Left lung (tissue), 10 donors: ENCODE data around the gene SMARCA2. TPM values are rescaled to one million over a fixed set of nuclear protein-coding genes. Genes with fewer than 3 reads are reported as not detected.

Source experiments
- ATAC-seq: fragments of 200-7000 bp; cut with Tn5 transposase; one replicate; pipeline ENCODE4 v1.9.1; 2020; ENCODE audit warnings: moderate library complexity
- DNase-seq, 4 donors: peaks; one replicate each; pipeline ENCODE4 v3.0.0-alpha.2; 2013 to 2020
- H3K27ac ChIP-seq, 2 donors: fragments of 200-600 bp; sonication (generic) in 1 of 2; one replicate each; pipeline versions ENCODE4 v1.5.0 to v1.8.0; 2020 to 2021
- H3K27me3 ChIP-seq, 2 donors: fragments of 200-600 bp; sonication (generic) in 1 of 2; one replicate each; pipeline versions ENCODE4 v1.5.0 to v1.8.0; 2020 to 2021
- H3K36me3 ChIP-seq, 2 donors: fragments of 200-600 bp; sonication (generic) in 1 of 2; one replicate each; pipeline versions ENCODE4 v1.5.0 to v1.8.0; 2020 to 2021
- H3K4me1 ChIP-seq, 2 donors: fragments of 200-600 bp; one replicate each; pipeline ENCODE4 v1.8.0; 2021
- H3K4me3 ChIP-seq, 2 donors: fragments of 200-600 bp; sonication (generic) in 1 of 2; one replicate each; pipeline versions ENCODE4 v1.5.0 to v1.8.0; 2020 to 2021; ENCODE audit warnings: mild to moderate bottlenecking in 1 of 2
- H3K9me3 ChIP-seq, 2 donors: fragments of 200-600 bp; sonication (generic) in 1 of 2; one replicate each; pipeline versions ENCODE4 v1.5.0 to v1.8.0; 2020 to 2021
- CTCF ChIP-seq, 2 donors: fragments of 200-600 bp; sonication (generic) in 1 of 2; IDR thresholded peaks; one replicate each; pipeline versions ENCODE4 v1.5.0 to v1.8.0; 2021; ENCODE audit warnings: antibody characterized with exemption in 2 of 2
- intact Hi-C, 2 donors: fragments of 100-400 bp; cut with DNase I; formaldehyde crosslinking; loops; one replicate each; pipeline versions ENCODE4 v1.11.2 to v1.14.2; 2022
- polyA plus RNA-seq, 6 donors: library from polyadenylated mRNA; unstranded; fragments of 120-200 nt; gene quantifications; one replicate each; pipeline ENCODE4 v1.2.1, GENCODE V29; 2013; ENCODE audit not compliant: insufficient read length in 6 of 6
- total RNA-seq, 2 donors: library from RNA; stranded (reverse); fragmentation: NEBNext Ultra II Directional; extraction: Animal tissue kit (Norgen Biotek cat#: 25700); gene quantifications; one replicate each; pipeline ENCODE4 v1.2.1, GENCODE V29; 2021
- donor health status: DM: no; HTN: yes; CAD: no.
- donor health status: DM: no; HTN: no; CAD: no.

The SMARCA2 gene
- total and polyA plus RNA-seq, 8 donors = 110 to 207 (median 152) TPM

DNA sequence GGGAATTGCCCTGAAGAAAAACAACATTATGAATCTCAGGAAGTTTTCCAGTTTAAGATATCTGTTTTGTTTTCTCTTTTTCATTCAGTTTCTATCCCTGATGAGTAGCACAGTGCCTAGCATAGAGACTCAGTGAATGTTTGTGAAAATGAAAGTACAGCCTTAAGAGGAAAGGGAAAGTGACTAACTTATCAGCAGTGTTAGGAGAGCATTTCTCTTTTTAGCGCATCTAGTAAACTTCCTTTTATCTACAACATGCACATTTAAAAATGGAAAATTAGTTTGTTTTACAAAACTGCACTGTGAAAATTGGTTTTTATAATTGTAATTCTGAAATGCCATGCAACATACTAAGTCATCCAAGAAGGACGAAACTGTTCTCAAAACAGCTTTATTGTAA lies 110.8 kb downstream of the SMARCA2 start:
- TF ChIP-seq CTCF (IDR thresholded peaks at IDR 0.05) = no peak
- H3K4me1 ChIP-seq = peaks cover 20 to 36% of the 10 kb centered on the region in 2 donors
- intact Hi-C loops = no loop called here
- no peak overlapping the region for H3K4me3 ChIP-seq
- H3K27me3 ChIP-seq = no peaks in the 10 kb centered on the region
- ATAC-seq (peak; percentile 79), DNase-seq (peak in 2 of 4 donors; percentile 18)
- peaks cover 0 to 52% of the 10 kb centered on the region in 2 donors for H3K36me3 ChIP-seq
- no peaks in the 10 kb centered on the region for H3K9me3 ChIP-seq
- peak overlapping the region; percentile 33 to 52 for H3K27ac ChIP-seq

DNA sequence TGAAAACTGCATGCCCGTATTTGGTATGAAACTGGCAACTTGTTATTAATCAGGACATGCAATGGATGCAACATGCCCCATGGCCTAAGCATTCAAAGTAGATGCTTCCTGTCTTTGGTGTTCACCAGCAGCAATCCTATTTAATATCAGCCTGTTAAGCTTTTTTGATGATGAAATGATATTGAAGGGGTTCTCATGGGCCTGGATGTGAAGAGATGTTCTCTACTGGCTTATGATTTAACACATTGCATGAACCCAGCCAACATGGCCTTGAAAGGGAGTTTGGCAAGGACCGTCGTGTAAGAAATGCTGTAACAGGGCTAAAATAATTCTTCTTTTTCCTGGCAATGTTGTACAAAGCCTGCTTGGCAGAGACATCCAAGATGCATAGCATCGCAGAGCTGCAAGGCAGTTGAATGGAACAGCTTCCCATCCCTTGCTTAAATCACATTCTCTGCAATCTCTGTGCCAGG lies 111.2 kb downstream of the SMARCA2 start:
- intact Hi-C loops = no loop called here
- DNase-seq = peak in 2 of 4 donors; percentile 73 to 88
- H3K4me3 ChIP-seq = no peak overlapping the region

GRCh38 chr9:2127486-2127885 lies 112.3 kb downstream of the SMARCA2 start:
- Histone ChIP-seq H3K27ac (peak overlapping the region; percentile 7 to 41), H3K4me3 (no peak overlapping the region), H3K36me3 (peaks cover 0 to 48% of the 10 kb centered on the region in 2 donors), H3K9me3 (no peaks in the 10 kb centered on the region), H3K27me3 (no peaks in the 10 kb centered on the region), H3K4me1 (peaks cover 20 to 26% of the 10 kb centered on the region in 2 donors)
- no peak for DNase-seq
- ATAC-seq = peak; percentile 14
- intact Hi-C loops = no loop called here
- no peak for TF ChIP-seq CTCF (IDR thresholded peaks at IDR 0.05)

More for the DNA sequence above, 111.2 kb downstream of the SMARCA2 start:
- H3K9me3 ChIP-seq = no peaks in the 10 kb centered on the region
- H3K27me3 ChIP-seq = no peaks in the 10 kb centered on the region
- ATAC-seq = peak; percentile 26
- no peak for TF ChIP-seq CTCF (IDR thresholded peaks at IDR 0.05)
- peak overlapping the region; percentile 41 to 52 for H3K27ac ChIP-seq
- H3K36me3 ChIP-seq = peaks cover 0 to 51% of the 10 kb centered on the region in 2 donors
- peaks cover 20 to 32% of the 10 kb centered on the region in 2 donors for H3K4me1 ChIP-seq

DNA sequence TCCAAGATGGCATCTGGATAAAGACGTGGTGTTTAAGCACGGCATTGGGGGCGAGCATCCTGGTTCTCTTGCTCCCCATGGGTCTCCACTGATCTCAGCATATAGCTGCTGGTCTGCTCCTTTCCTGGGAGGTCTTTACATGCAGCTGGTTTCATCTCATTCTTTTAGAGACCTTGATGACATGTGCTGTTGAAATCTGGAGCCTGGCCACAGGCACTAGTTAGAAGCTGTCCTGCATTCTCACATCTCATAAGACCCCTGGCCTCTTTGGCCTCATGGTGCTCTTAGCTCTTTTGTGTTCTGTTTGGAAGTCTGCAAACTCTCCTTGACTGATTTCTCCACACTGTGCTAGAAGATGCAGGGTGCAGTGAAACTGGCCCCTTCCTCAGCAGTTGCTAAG lies 113.0 kb downstream of the SMARCA2 start:
- intact Hi-C loops = no loop called here
- TF ChIP-seq CTCF (IDR thresholded peaks at IDR 0.05) = no peak
- H3K4me3 ChIP-seq = no peak overlapping the region

GRCh38 chr9:2128618-2129017 lies 113.5 kb downstream of the SMARCA2 start:
- H3K4me3 ChIP-seq = no peak overlapping the region
- intact Hi-C loops = no loop called here
- no peak overlapping the region for H3K27ac ChIP-seq
- no peak for ATAC-seq
- H3K36me3 ChIP-seq = peaks cover 0 to 36% of the 10 kb centered on the region in 2 donors
- DNase-seq = no peak
- TF ChIP-seq CTCF (IDR thresholded peaks at IDR 0.05) = no peak
- no peaks in the 10 kb centered on the region for H3K9me3 ChIP-seq
- no peaks in the 10 kb centered on the region for H3K27me3 ChIP-seq
- H3K4me1 ChIP-seq = peaks cover 20 to 30% of the 10 kb centered on the region in 2 donors

More for the DNA sequence above, 113.0 kb downstream of the SMARCA2 start:
- DNase-seq (no peak), ATAC-seq (no peak)
- Histone ChIP-seq H3K4me1 (peaks cover 20 to 30% of the 10 kb centered on the region in 2 donors), H3K27ac (no peak overlapping the region), H3K36me3 (peaks cover 0 to 41% of the 10 kb centered on the region in 2 donors), H3K9me3 (no peaks in the 10 kb centered on the region), H3K27me3 (no peaks in the 10 kb centered on the region)
